Gastrocnemius medialis (tissue), 4 donors: ENCODE results near the gene LPCAT2.

Source experiments
- CTCF ChIP-seq, 5 experiments: fragments of 450-650 bp in 3 of 5; fragments of 200-600 bp in 2 of 5; sonication (generic) in 2 of 5; IDR thresholded peaks in 4 of 5; conservative IDR thresholded peaks in 1 of 5; 1 replicate in 4 of 5; 2 replicates in 1 of 5; pipeline ENCODE4 v1.5.1; 2016 to 2019; ENCODE audit warnings: antibody characterized with exemption in 5 of 5, mild to moderate bottlenecking in 3 of 5, moderate library complexity in 3 of 5
- POLR2A ChIP-seq, 2 donors: fragments of 450-650 bp; IDR thresholded peaks; one replicate each; pipeline ENCODE4 v1.6.1; 2017; ENCODE audit warnings: antibody characterized with exemption in 2 of 2, mild to moderate bottlenecking in 2 of 2, moderate library complexity in 2 of 2

GRCh38 chr16:55490301-55490700 is 18.6 kb upstream of the LPCAT2 start:
- TF ChIP-seq CTCF (IDR thresholded peaks at IDR 0.05 in 4 of 5, conservative IDR thresholded peaks at IDR 0.05 in 1 of 5), result no peak
- TF ChIP-seq POLR2A (IDR thresholded peaks at IDR 0.05), result no peak
